Naive B cell (primary cell): ENCODE measurements around the gene REC114. TPM values are rescaled to one million over a fixed set of nuclear protein-coding genes. Genes with fewer than 3 reads are reported as not detected.
"Not testable (repeated sequence)": the region's sequence is repeated elsewhere in the genome, so short reads cannot be mapped to it uniquely, and the experiment has no call there.

Experiments used
- ATAC-seq, 2 donors: fragments of 150-1000 bp; cut with Tn5 transposase; 2 replicates each; pipeline ENCODE4 v1.10.0; 2021; ENCODE audit warnings: low read depth in 2 of 2, mild to moderate bottlenecking in 2 of 2, moderate library complexity in 2 of 2
- DNase-seq: peaks from one replicate; pipeline ENCODE4 v3.0.0; 2022
- H3K27ac Mint-ChIP-seq, 6 donors: one replicate each; pipeline ENCODE4 v1.8.0; 2020 to 2022; ENCODE audit warnings: mild to moderate bottlenecking in 6 of 6, mixed read lengths in 6 of 6, moderate library complexity in 5 of 6, inconsistent platforms in 2 of 6
- H3K27me3 Mint-ChIP-seq, 3 donors: one replicate each; pipeline ENCODE4 v1.8.0; 2021 to 2022; ENCODE audit warnings: mixed read lengths in 3 of 3, mild to moderate bottlenecking in 1 of 3
- H3K36me3 Mint-ChIP-seq, 2 donors: one replicate each; pipeline ENCODE4 v1.8.0; 2020 to 2022; ENCODE audit warnings: mixed read lengths in 2 of 2, inconsistent platforms in 1 of 2, mild to moderate bottlenecking in 1 of 2
- H3K4me1 Mint-ChIP-seq, 3 donors: one replicate each; pipeline ENCODE4 v1.8.0; 2020 to 2022; ENCODE audit warnings: mixed read lengths in 3 of 3, inconsistent platforms in 1 of 3, mild to moderate bottlenecking in 1 of 3, moderate library complexity in 1 of 3
- H3K4me3 Mint-ChIP-seq, 8 donors: one replicate each; pipeline ENCODE4 v1.8.0; 2020 to 2022; ENCODE audit warnings: mild to moderate bottlenecking in 8 of 8, mixed read lengths in 8 of 8, moderate library complexity in 8 of 8, inconsistent platforms in 2 of 8
- H3K9me3 Mint-ChIP-seq, 7 donors: one replicate each; pipeline ENCODE4 v1.8.0; 2020 to 2022; ENCODE audit warnings: mixed read lengths in 7 of 7, mild to moderate bottlenecking in 5 of 7, inconsistent platforms in 2 of 7, moderate library complexity in 1 of 7
- polyA plus RNA-seq, 6 donors: library from polyadenylated mRNA; unstranded; fragments of 300-500 nt; fragmentation: Illumina TruSeq; gene quantifications; one replicate each; pipeline ENCODE4 v1.2.3, GENCODE V29; 2021; ENCODE audit warnings: low read depth in 6 of 6

REC114 gene
- polyA plus RNA-seq, 6 donors from 2014 or later, result not detected

- Mint-ChIP-seq H3K4me1 (no peaks in the 10 kb centered on the region), H3K4me3 (no peak overlapping the region), H3K9me3 (peaks cover 0 to 5% (median 1%) of the 10 kb centered on the region in 7 donors), H3K36me3 (peaks cover 4 to 7% of the 10 kb centered on the region in 2 donors), H3K27ac (no peak overlapping the region), H3K27me3 (peaks cover 14 to 36% (median 20%) of the 10 kb centered on the region in 3 donors)
- DNase-seq (no peak), ATAC-seq (no peak)
Measured at GRCh38 chr15:73436613-73437012, 6.4 kb upstream of the REC114 start.

GRCh38 chr15:73437543-73438109 lies 5.3 kb upstream of the REC114 start:
- H3K9me3 Mint-ChIP-seq, result peaks cover 0 to 2% (median 0%) of the 10 kb centered on the region in 7 donors
- H3K36me3 Mint-ChIP-seq, result peaks cover 0 to 3% of the 10 kb centered on the region in 2 donors
- ATAC-seq (no peak), DNase-seq (no peak)
- no peaks in the 10 kb centered on the region for H3K4me1 Mint-ChIP-seq
- H3K27ac Mint-ChIP-seq, result no peak overlapping the region
- no peak overlapping the region for H3K4me3 Mint-ChIP-seq
- peaks cover 15 to 26% (median 20%) of the 10 kb centered on the region in 3 donors for H3K27me3 Mint-ChIP-seq

GRCh38 chr15:73438651-73439050 lies 4.3 kb upstream of the REC114 start:
- ATAC-seq (no peak), DNase-seq (no peak)
- Mint-ChIP-seq H3K27ac (no peak overlapping the region), H3K36me3 (no peaks in the 10 kb centered on the region), H3K27me3 (peaks cover 15 to 20% (median 20%) of the 10 kb centered on the region in 3 donors), H3K9me3 (peaks cover 0 to 2% (median 0%) of the 10 kb centered on the region in 7 donors), H3K4me1 (no peaks in the 10 kb centered on the region), H3K4me3 (no peak overlapping the region)

- H3K9me3 Mint-ChIP-seq, result peaks cover 0 to 4% (median 0%) of the 10 kb centered on the region in 7 donors
- no peak for DNase-seq
- no peaks in the 10 kb centered on the region for H3K36me3 Mint-ChIP-seq
- peaks cover 15 to 25% (median 16%) of the 10 kb centered on the region in 3 donors for H3K27me3 Mint-ChIP-seq
- no peak overlapping the region for H3K4me3 Mint-ChIP-seq
- peaks cover 0 to 3% (median 0%) of the 10 kb centered on the region in 3 donors for H3K4me1 Mint-ChIP-seq
- no peak for ATAC-seq
- no peak overlapping the region for H3K27ac Mint-ChIP-seq
Measured at GRCh38 chr15:73440571-73440970, 2.4 kb upstream of the REC114 start.

GRCh38 chr15:73442421-73442820 lies 543 bp upstream of the REC114 start:
- no peak overlapping the region for H3K4me3 Mint-ChIP-seq
- H3K27ac Mint-ChIP-seq, result no peak overlapping the region
- no peaks in the 10 kb centered on the region for H3K36me3 Mint-ChIP-seq
- H3K4me1 Mint-ChIP-seq, result peaks cover 0 to 3% (median 0%) of the 10 kb centered on the region in 3 donors
- ATAC-seq, result no peak
- H3K9me3 Mint-ChIP-seq, result peaks cover 0 to 9% (median 2%) of the 10 kb centered on the region in 7 donors
- H3K27me3 Mint-ChIP-seq, result peaks cover 17 to 41% (median 25%) of the 10 kb centered on the region in 3 donors
- no peak for DNase-seq

- Mint-ChIP-seq H3K9me3 (peaks cover 11 to 25% (median 17%) of the 10 kb centered on the region in 7 donors), H3K27me3 (peaks cover 21 to 58% (median 32%) of the 10 kb centered on the region in 3 donors)
- not testable (repeated sequence) for H3K36me3 Mint-ChIP-seq, H3K27ac Mint-ChIP-seq, ATAC-seq, H3K4me1 Mint-ChIP-seq, H3K4me3 Mint-ChIP-seq, DNase-seq
Measured at GRCh38 chr15:73447471-73447870, 4.5 kb downstream of the REC114 start.

- H3K27me3 Mint-ChIP-seq, result peaks cover 21 to 60% (median 32%) of the 10 kb centered on the region in 3 donors
- ATAC-seq, H3K27ac Mint-ChIP-seq, H3K36me3 Mint-ChIP-seq, DNase-seq, H3K4me3 Mint-ChIP-seq, H3K4me1 Mint-ChIP-seq: not testable (repeated sequence)
- peaks cover 11 to 29% (median 18%) of the 10 kb centered on the region in 7 donors for H3K9me3 Mint-ChIP-seq
Measured at GRCh38 chr15:73448158-73448758, 5.3 kb downstream of the REC114 start.

- Mint-ChIP-seq H3K9me3 (peaks cover 8 to 30% (median 20%) of the 10 kb centered on the region in 7 donors), H3K27me3 (peaks cover 21 to 59% (median 24%) of the 10 kb centered on the region in 3 donors)
- H3K27ac Mint-ChIP-seq, H3K4me3 Mint-ChIP-seq, H3K36me3 Mint-ChIP-seq, DNase-seq, H3K4me1 Mint-ChIP-seq, ATAC-seq: not testable (repeated sequence)
Measured at GRCh38 chr15:73449980-73450379, 7.0 kb downstream of the REC114 start.

GRCh38 chr15:73454096-73454495 lies 11.1 kb downstream of the REC114 start:
- Mint-ChIP-seq H3K27me3 (peaks cover 0 to 49% (median 17%) of the 10 kb centered on the region in 3 donors), H3K27ac (peak overlapping the region in 1 of 6 donors; percentile 23)

GRCh38 chr15:73455876-73456275 lies 12.9 kb downstream of the REC114 start:
- DNase-seq (no peak), ATAC-seq (no peak)
- Mint-ChIP-seq H3K27me3 (peaks cover 9 to 41% (median 18%) of the 10 kb centered on the region in 3 donors), H3K27ac (no peak overlapping the region), H3K9me3 (peaks cover 0 to 21% (median 12%) of the 10 kb centered on the region in 7 donors), H3K4me3 (no peak overlapping the region), H3K4me1 (no peaks in the 10 kb centered on the region), H3K36me3 (no peaks in the 10 kb centered on the region)

More at GRCh38 chr15:73454096-73454495, 11.1 kb downstream of the REC114 start:
- Mint-ChIP-seq H3K9me3 (peaks cover 3 to 29% (median 20%) of the 10 kb centered on the region in 7 donors), H3K4me3 (no peak overlapping the region), H3K36me3 (peaks cover 0 to 6% of the 10 kb centered on the region in 2 donors), H3K4me1 (no peaks in the 10 kb centered on the region)
- DNase-seq (no peak), ATAC-seq (no peak)

GRCh38 chr15:73457334-73457733 lies 14.4 kb downstream of the REC114 start:
- Mint-ChIP-seq H3K36me3 (no peaks in the 10 kb centered on the region), H3K4me1 (no peaks in the 10 kb centered on the region), H3K27ac (no peak overlapping the region), H3K9me3 (peaks cover 0 to 9% (median 3%) of the 10 kb centered on the region in 7 donors), H3K4me3 (no peak overlapping the region), H3K27me3 (peaks cover 9 to 26% (median 21%) of the 10 kb centered on the region in 3 donors)
- DNase-seq (no peak), ATAC-seq (no peak)

- no peaks in the 10 kb centered on the region for H3K36me3 Mint-ChIP-seq
- H3K27me3 Mint-ChIP-seq, result peaks cover 22 to 45% (median 27%) of the 10 kb centered on the region in 3 donors
- H3K9me3 Mint-ChIP-seq, result no peaks in the 10 kb centered on the region
- no peak overlapping the region for H3K27ac Mint-ChIP-seq
- H3K4me1 Mint-ChIP-seq, result no peaks in the 10 kb centered on the region
- DNase-seq (no peak), ATAC-seq (no peak)
- H3K4me3 Mint-ChIP-seq, result no peak overlapping the region
Measured at GRCh38 chr15:73460662-73461061, 17.7 kb downstream of the REC114 start.

GRCh38 chr15:73464602-73465001 lies 21.6 kb downstream of the REC114 start:
- H3K27ac Mint-ChIP-seq, result no peak overlapping the region
- no peaks in the 10 kb centered on the region for H3K36me3 Mint-ChIP-seq
- peaks cover 22 to 36% (median 28%) of the 10 kb centered on the region in 3 donors for H3K27me3 Mint-ChIP-seq
- ATAC-seq, result no peak
- H3K4me3 Mint-ChIP-seq, result no peak overlapping the region
- no peak for DNase-seq
- H3K4me1 Mint-ChIP-seq, result no peaks in the 10 kb centered on the region
- no peaks in the 10 kb centered on the region for H3K9me3 Mint-ChIP-seq

- Mint-ChIP-seq H3K27ac (no peak overlapping the region), H3K27me3 (peaks cover 29 to 53% (median 34%) of the 10 kb centered on the region in 3 donors), H3K4me1 (no peaks in the 10 kb centered on the region), H3K9me3 (no peaks in the 10 kb centered on the region), H3K36me3 (no peaks in the 10 kb centered on the region), H3K4me3 (no peak overlapping the region)
- no peak for ATAC-seq
- DNase-seq, result no peak
Measured at GRCh38 chr15:73467758-73468157, 24.8 kb downstream of the REC114 start.
